GM19463 (cell line): ENCODE measurements around the gene CNIH2.

Experiments
- ATAC-seq: cut with Tn5 transposase; IDR thresholded peaks from one replicate; pipeline ENCODE4 v1.9.1; 2021; ENCODE audit warnings: mild to moderate bottlenecking, moderate library complexity; ENCODE audit not compliant: unreplicated experiment

Gene CNIH2

GRCh38 chr11:66328031-66328301, 50.0 kb downstream of the CNIH2 start:
- no peak for ATAC-seq

- peak; percentile 68 for ATAC-seq
Measured at GRCh38 chr11:66328302-66329144, 50.5 kb downstream of the CNIH2 start.

GRCh38 chr11:66329165-66329673, 51.2 kb downstream of the CNIH2 start:
- ATAC-seq: no peak

- ATAC-seq: no peak
Measured at GRCh38 chr11:66330931-66331330, 53.0 kb downstream of the CNIH2 start.

- no peak for ATAC-seq
Measured at GRCh38 chr11:66331542-66332370, 53.8 kb downstream of the CNIH2 start.

GRCh38 chr11:66332371-66333219, 54.6 kb downstream of the CNIH2 start:
- no peak for ATAC-seq

GRCh38 chr11:66333220-66333877, 55.4 kb downstream of the CNIH2 start:
- no peak for ATAC-seq
